GM23248 (cell line): Measurements from ENCODE around the gene QSOX2.

Source experiments
- EZH2 ChIP-seq: fragments of 200-600 bp; sonication (generic); IDR thresholded peaks from 2 replicates; pipeline ENCODE4 v1.6.1; 2018; ENCODE audit warnings: antibody characterized with exemption, mild to moderate bottlenecking; ENCODE audit not compliant: insufficient read depth, poor library complexity, severe bottlenecking
- EZH2phosphoT487 ChIP-seq: fragments of 200-600 bp; sonication (generic); IDR thresholded peaks from 2 replicates; pipeline ENCODE4 v1.6.1; 2018; ENCODE audit warnings: antibody characterized with exemption, moderate library complexity, mild to moderate bottlenecking, low read depth; ENCODE audit not compliant: insufficient read depth

DNA sequence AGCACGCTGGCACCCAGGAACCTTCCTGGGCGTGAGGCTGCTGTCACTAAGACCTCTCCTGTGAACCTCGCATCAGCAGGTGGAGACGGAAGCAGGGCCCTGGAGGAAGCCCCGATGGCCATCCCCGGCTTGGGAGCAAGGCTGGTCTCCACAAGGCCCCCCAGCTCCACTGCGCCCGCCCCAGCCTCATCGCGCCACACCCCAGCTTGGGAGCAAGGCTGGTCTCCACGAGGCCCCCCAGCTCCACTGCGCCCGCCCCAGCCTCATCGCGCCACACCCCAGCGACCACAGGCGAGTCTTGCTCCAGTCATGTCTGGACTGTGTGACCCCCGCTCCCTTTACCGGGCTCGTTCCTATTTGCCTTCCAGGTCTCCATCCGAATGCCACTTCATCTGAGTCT is 11.0 kb downstream of the QSOX2 start:
- TF ChIP-seq EZH2phosphoT487 (no peak), EZH2 (no peak)
